Esophagus muscularis mucosa (tissue), 4 donors: ENCODE measurements around the gene ZBED4. TPM values are rescaled to one million over a fixed set of nuclear protein-coding genes. Genes with fewer than 3 reads are reported as not detected.

Experiments
- DNase-seq: peaks from one replicate; pipeline ENCODE4 v3.0.0-alpha.2; 2017; ENCODE audit errors: extremely low spot score
- H3K27ac ChIP-seq, 4 donors: fragments of 200-600 bp; sonication (generic); replicated peaks in 1 of 4; 1 replicate in 3 of 4; 2 replicates in 1 of 4; pipeline ENCODE4 v1.5.1; 2016 to 2019; ENCODE audit warnings: mild to moderate bottlenecking in 1 of 4
- H3K27me3 ChIP-seq, 4 donors: fragments of 200-600 bp; sonication (generic); one replicate each; pipeline versions ENCODE4 v1.5.1 to v1.6.0; 2016 to 2019
- H3K36me3 ChIP-seq, 4 donors: fragments of 200-600 bp; sonication (generic); one replicate each; pipeline ENCODE4 v1.5.1; 2016 to 2019
- H3K4me1 ChIP-seq, 4 donors: fragments of 200-600 bp; sonication (generic); one replicate each; pipeline ENCODE4 v1.5.1; 2016 to 2019
- H3K4me3 ChIP-seq, 4 donors: fragments of 200-600 bp; sonication (generic); 1 replicate in 2 of 4; 2 replicates in 2 of 4; pipeline ENCODE4 v1.5.1; 2016 to 2019; ENCODE audit warnings: mild to moderate bottlenecking in 4 of 4, moderate library complexity in 1 of 4
- H3K9me3 ChIP-seq, 4 donors: fragments of 200-600 bp; sonication (generic); 1 replicate in 3 of 4; 2 replicates in 1 of 4; pipeline ENCODE4 v1.5.1; 2016 to 2019
- EP300 ChIP-seq: sonication (generic); formaldehyde crosslinking; IDR thresholded peaks from one replicate; pipeline ENCODE4 v1.6.1; 2017; ENCODE audit warnings: antibody characterized with exemption
- POLR2A ChIP-seq: fragments of 450-650 bp; IDR thresholded peaks from one replicate; pipeline ENCODE4 v1.6.1; 2017; ENCODE audit warnings: antibody characterized with exemption, moderate library complexity, mild to moderate bottlenecking, low read depth
- POLR2AphosphoS5 ChIP-seq, 2 donors: sonication (generic); formaldehyde crosslinking; IDR thresholded peaks; one replicate each; pipeline ENCODE4 v1.6.1; 2017; ENCODE audit warnings: antibody characterized with exemption in 2 of 2
- WGBS: methylation state at CpG from one replicate; pipeline ENCODE4 v1.1.5; 2018; 5-methylcytosine and 5-hydroxymethylcytosine counted together
- intact Hi-C: fragments of 100-400 bp; cut with DNase I; formaldehyde crosslinking; loops from one replicate; pipeline ENCODE4 v1.15.1; 2023
- small RNA-seq, 3 donors: library from RNA; depleted of rRNA; stranded (forward); fragments of <200 nt; gene quantifications; one replicate each; pipeline ENCODE3, GENCODE V24; 2016
- total RNA-seq, 4 donors: library from RNA; depleted of rRNA; stranded (reverse); fragments of >200 nt; gene quantifications; one replicate each; pipeline versions ENCODE4 v1.1.0 to v1.2.1, GENCODE V29; 2016
- TF ChIP-seq, protein P1 (sequence below), 3 experiments: fragments of 200-600 bp in 2 of 3; fragments of 450-650 bp in 1 of 3; sonication (generic) in 2 of 3; IDR thresholded peaks; one replicate each; pipeline ENCODE4 v1.5.1; 2017 to 2019; ENCODE audit warnings: antibody characterized with exemption in 3 of 3, mild to moderate bottlenecking in 2 of 3, moderate library complexity in 1 of 3

The ZBED4 gene
- total RNA-seq, 4 donors from 2014 or later: 6.6 to 11.1 (median 9.5) TPM

DNA sequence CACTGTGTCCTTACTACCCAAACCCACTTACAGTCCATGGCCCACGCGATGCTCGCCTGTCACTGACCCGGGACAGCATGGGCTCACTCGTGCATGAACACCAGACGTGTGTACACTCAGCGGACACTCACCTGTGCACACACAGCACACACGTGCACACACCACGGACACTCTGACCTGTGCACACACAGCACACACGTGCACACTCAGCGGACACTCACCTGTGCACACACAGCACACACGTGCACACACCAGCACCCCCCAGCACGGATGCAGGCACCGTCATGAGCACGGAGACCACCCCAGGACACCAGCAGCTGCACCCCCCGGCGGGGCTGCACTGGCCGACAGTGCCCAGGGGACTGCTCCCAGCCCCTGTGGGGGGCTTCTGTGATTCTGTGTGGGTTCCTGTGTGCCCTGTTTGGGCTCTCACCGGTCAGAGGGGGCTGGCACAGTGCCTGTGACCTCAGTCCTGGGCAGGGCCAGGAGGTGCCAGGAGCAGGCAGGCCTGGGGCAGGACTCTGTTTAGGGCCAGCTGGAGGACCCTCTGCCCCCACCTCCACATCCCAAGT is 85.0 kb downstream of the ZBED4 start:
- H3K9me3 ChIP-seq: no peaks in the 10 kb centered on the region
- TF ChIP-seq POLR2AphosphoS5 (IDR thresholded peaks at IDR 0.05) (no peak), POLR2A (no peak), EP300 (no peak)
- TF ChIP-seq, protein P1, sequence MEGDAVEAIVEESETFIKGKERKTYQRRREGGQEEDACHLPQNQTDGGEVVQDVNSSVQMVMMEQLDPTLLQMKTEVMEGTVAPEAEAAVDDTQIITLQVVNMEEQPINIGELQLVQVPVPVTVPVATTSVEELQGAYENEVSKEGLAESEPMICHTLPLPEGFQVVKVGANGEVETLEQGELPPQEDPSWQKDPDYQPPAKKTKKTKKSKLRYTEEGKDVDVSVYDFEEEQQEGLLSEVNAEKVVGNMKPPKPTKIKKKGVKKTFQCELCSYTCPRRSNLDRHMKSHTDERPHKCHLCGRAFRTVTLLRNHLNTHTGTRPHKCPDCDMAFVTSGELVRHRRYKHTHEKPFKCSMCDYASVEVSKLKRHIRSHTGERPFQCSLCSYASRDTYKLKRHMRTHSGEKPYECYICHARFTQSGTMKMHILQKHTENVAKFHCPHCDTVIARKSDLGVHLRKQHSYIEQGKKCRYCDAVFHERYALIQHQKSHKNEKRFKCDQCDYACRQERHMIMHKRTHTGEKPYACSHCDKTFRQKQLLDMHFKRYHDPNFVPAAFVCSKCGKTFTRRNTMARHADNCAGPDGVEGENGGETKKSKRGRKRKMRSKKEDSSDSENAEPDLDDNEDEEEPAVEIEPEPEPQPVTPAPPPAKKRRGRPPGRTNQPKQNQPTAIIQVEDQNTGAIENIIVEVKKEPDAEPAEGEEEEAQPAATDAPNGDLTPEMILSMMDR (IDR thresholded peaks at IDR 0.05): no peak
- intact Hi-C loops: no loop called here
- H3K27me3 ChIP-seq: no peaks in the 10 kb centered on the region
- H3K4me3 ChIP-seq: no peak overlapping the region
- WGBS: 86% methylated on average over 15 of the region's 19 CpGs
- H3K4me1 ChIP-seq: peaks cover 38 to 48% (median 41%) of the 10 kb centered on the region in 4 donors
- no peak for DNase-seq
- H3K36me3 ChIP-seq: no peaks in the 10 kb centered on the region
- peak overlapping the region in 3 of 4 donors; percentile 88 to 98 (median 93) for H3K27ac ChIP-seq

Small RNA genes lying within 50 kb of the gene (small RNA-seq; reads per million reads assigned to genes)
- gene AL117328.1 (0 reads per million in 3 donors), gene RF00017 (0 reads per million in 3 donors)

Other genes starting within 250 kb of the ZBED4 start
- gene BRD1, start 26.0 kb upstream of the ZBED4 start, total RNA-seq: 10 to 100 TPM; 36.5 to 54.1 (median 51.4) TPM
- 10 to 100 TPM; 17.7 to 28.0 (median 23.8) TPM for gene ALG12, start 64.6 kb downstream of the ZBED4 start, total RNA-seq
- gene CRELD2, start 64.8 kb downstream of the ZBED4 start, total RNA-seq: 10 to 100 TPM; 32.0 to 38.2 (median 34.2) TPM
- 100 to 1,000 TPM in 1 of 4 donors, 10 to 100 TPM in 3; 36.1 to 106 (median 56.5) TPM for gene PIM3, start 106.9 kb downstream of the ZBED4 start, total RNA-seq
- gene IL17REL, start 158.9 kb downstream of the ZBED4 start, total RNA-seq: not detected
- not detected for gene TTLL8, start 204.5 kb downstream of the ZBED4 start, total RNA-seq
- gene MLC1, start 231.6 kb downstream of the ZBED4 start, total RNA-seq: under 1 TPM in 3 of 4 donors, not detected in 1; 0.13 to 0.17 (median 0.17) TPM
- gene MOV10L1, start 236.2 kb downstream of the ZBED4 start, total RNA-seq: under 1 TPM; 0.23 to 0.83 (median 0.40) TPM